GM12872 (cell line): ENCODE data around the gene IGSF21.

Experiments used
- CTCF ChIP-seq: IDR thresholded peaks from 3 replicates; pipeline ENCODE4 v1.5.1; 2011; ENCODE audit warnings: low read depth, mild to moderate bottlenecking, low read length, moderate library complexity; ENCODE audit not compliant: insufficient read depth

Gene IGSF21

GRCh38 chr1:18107369-18108298, at the start of gene IGSF21:
TSS of gene IGSF21 (plus strand) at chr1:18107798. CDS start at chr1:18108129, 331 bp downstream.
- no peak for TF ChIP-seq CTCF

- no peak for TF ChIP-seq CTCF
These were observed 49.2 kb upstream of the IGSF21 start for GRCh38 chr1:18058206-18058921.

GRCh38 chr1:18058981-18059605, 48.5 kb upstream of the IGSF21 start:
- TF ChIP-seq CTCF: no peak

- no peak for TF ChIP-seq CTCF
These were observed 47.2 kb upstream of the IGSF21 start for GRCh38 chr1:18060366-18060765.

- TF ChIP-seq CTCF: no peak
These were observed 45.4 kb upstream of the IGSF21 start for GRCh38 chr1:18062185-18062584.

- TF ChIP-seq CTCF: no peak
These were observed 43.1 kb upstream of the IGSF21 start for GRCh38 chr1:18064534-18064933.

- TF ChIP-seq CTCF: no peak
These were observed 41.0 kb upstream of the IGSF21 start for GRCh38 chr1:18066576-18066975.
